ENCODE data around the gene LOXHD1. TPM values are rescaled to one million over a fixed set of nuclear protein-coding genes. Genes with fewer than 3 reads are reported as not detected.

Gene LOXHD1
- total RNA-seq, 2 experiments from 2014 or later, result not detected

DNA sequence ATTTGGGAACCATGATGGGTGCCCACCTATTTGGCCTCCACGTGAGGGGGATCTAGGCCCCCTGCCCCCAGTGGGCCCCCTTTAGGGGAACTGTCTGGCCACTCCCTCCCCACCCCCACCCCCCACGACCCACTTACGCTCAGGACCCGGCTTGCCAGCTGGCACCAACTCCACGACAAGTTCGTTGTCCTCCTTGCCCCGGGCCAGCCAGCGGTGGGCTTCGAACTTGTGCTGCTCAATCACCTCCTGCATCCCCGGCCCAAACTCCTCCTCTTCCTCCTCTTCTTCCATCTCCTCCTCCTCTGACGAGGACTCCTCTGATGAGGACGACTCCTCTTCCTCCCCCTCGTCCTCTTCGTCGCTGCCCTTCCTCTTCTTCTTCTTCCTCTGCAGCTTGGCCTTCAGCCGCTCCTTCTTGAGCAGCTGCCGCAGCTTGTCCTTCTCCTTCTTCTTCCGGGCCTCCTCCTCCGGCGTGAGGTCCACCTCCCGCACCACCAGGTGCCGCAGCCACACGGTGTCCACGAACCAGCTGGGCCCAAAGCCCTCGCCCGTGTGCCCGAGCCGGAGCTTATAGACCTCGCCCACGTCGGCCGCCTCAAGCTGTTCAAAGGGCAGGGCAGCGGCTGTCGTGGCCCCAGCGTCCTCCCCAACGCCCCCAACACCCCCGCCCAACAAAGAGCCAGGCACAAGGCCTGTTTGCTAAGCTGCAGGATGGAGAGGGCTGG, 96.9 kb downstream of the LOXHD1 start:
- Mint-ChIP-seq H3K4me1 (no peaks in the 10 kb centered on the region), H3K9me3 (no peaks in the 10 kb centered on the region), H3K27ac (no peak overlapping the region), H3K36me3 (ENCODE audit: low read depth) (no peaks in the 10 kb centered on the region), H3K4me3 (no peak overlapping the region), H3K27me3 (peaks cover 3% of the 10 kb centered on the region)
- POLR2A ChIA-PET, result no interaction called here
- no peak for DNase-seq
- CTCF ChIA-PET, result no interaction called here

DNA sequence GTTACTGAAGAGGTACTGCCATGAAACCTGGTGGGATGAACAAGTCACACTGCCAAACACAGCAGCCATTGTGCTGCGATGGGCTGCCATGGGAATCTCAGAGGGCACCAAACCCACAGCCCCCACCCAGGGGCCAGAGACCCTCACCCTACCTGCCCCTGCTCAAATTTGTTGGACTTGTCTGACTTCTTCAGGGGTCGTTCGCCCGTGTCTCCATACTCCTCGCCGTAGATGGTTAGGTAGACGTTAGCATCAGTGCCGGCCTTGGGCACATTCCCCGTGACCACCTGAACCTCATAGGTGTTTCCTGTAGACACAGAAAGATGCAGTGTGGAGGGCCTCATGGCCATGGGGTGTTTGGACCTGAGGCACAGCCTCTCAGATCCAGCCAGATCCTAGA, 97.7 kb downstream of the LOXHD1 start:
- ChIA-PET POLR2A (no interaction called here), CTCF (interaction anchor here (0.9 kb wide), 1 partner anchor 99 kb away, joined by 3 read pairs; no protein-coding TSS in a partner anchor)

DNA sequence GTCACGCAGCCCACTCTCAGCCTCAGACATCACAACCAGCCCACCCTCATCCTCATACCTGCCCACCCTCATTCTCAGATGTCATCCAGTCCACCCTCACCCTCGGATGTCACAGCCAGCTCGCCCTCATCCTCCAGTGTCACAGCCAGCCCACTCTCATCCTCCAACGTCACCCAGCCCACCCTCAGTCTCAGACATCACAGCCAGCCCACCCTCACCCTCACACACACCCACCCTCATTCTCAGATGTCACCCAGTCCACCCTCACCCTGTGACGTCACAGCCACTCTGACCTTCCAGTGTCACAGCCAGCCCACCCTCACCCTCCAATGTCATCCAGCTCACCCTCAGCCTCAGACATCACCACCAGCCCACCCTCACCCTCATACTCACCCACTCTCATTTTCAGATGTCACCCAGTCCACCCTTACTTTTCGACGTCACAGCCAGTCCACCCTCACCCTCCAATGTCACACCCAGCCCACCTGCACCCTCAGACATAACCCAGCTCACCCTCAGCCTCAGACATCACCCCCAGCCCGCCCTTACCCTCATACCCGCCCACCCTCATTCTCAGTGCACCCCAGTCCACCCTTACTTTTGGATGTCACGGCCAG, 100.3 kb downstream of the LOXHD1 start:
- POLR2A ChIA-PET, result no interaction called here
- Mint-ChIP-seq H3K36me3 (ENCODE audit: low read depth) (no peaks in the 10 kb centered on the region), H3K27ac (no peak overlapping the region), H3K27me3 (no peaks in the 10 kb centered on the region), H3K4me3 (no peak overlapping the region), H3K4me1 (no peaks in the 10 kb centered on the region), H3K9me3 (no peaks in the 10 kb centered on the region)
- no peak for DNase-seq
- CTCF ChIA-PET, result interaction anchor here (0.8 kb wide), 1 partner anchor 139 kb away, joined by 3 read pairs; no protein-coding TSS in a partner anchor

More for the DNA sequence above, 97.7 kb downstream of the LOXHD1 start:
- DNase-seq, result no peak
- no peaks in the 10 kb centered on the region for H3K4me1 Mint-ChIP-seq
- no peaks in the 10 kb centered on the region for H3K9me3 Mint-ChIP-seq
- H3K36me3 Mint-ChIP-seq (ENCODE audit: low read depth), result no peaks in the 10 kb centered on the region
- H3K4me3 Mint-ChIP-seq, result no peak overlapping the region
- H3K27me3 Mint-ChIP-seq, result peaks cover 3% of the 10 kb centered on the region
- no peak overlapping the region for H3K27ac Mint-ChIP-seq

DNA sequence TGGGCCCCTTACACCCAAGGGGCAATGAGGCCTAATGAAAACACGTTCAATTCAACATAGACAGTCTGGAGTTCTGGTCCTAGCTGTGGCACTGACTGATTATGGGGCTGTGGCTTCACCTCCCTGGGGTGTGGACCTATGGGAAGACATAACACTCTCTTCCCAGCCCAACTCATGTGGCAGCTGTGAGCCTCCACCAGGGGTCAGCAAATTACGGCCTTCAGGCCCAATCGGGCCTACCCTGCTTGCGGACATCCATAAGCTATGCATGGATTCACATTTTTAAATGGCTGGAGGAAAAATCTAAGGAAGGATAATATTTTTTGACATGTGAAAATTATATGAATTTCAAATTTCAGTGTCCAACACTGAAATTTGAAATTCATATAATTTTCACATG, 101.3 kb downstream of the LOXHD1 start:
- Mint-ChIP-seq H3K9me3 (no peaks in the 10 kb centered on the region), H3K4me1 (no peaks in the 10 kb centered on the region), H3K27ac (no peak overlapping the region), H3K36me3 (ENCODE audit: low read depth) (no peaks in the 10 kb centered on the region), H3K27me3 (no peaks in the 10 kb centered on the region), H3K4me3 (no peak overlapping the region)
- ChIA-PET CTCF (interaction anchor here (0.8 to 3.1 kb wide), 3 partner anchors 67 to 140 kb away, joined by 3 to 16 read pairs (median 7); no protein-coding TSS in a partner anchor), POLR2A (no interaction called here)
- no peak for DNase-seq

DNA sequence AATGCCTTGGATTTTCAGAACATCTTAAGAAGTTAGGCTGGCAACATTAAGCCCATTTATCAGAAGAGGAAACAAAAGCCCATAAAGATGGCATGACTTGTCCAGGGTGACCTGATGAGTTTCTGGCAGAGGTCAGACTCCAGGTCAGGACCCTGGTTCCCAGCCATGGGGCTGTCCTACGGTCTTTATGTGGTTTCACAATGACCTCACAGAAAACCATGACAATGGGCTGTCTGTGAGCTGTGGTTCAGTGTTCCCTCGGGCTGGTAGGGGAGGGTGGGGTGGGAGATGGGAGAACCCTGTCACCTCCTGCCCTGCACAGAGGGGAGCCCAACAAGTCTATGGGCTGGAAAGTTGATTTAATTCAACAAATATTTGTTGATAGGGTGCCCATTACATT, 101.8 kb downstream of the LOXHD1 start:
- CTCF ChIA-PET, result interaction anchor here (1.7 to 3.1 kb wide), 2 partner anchors 68 to 103 kb away, joined by 7 to 16 read pairs; no protein-coding TSS in a partner anchor

DNA sequence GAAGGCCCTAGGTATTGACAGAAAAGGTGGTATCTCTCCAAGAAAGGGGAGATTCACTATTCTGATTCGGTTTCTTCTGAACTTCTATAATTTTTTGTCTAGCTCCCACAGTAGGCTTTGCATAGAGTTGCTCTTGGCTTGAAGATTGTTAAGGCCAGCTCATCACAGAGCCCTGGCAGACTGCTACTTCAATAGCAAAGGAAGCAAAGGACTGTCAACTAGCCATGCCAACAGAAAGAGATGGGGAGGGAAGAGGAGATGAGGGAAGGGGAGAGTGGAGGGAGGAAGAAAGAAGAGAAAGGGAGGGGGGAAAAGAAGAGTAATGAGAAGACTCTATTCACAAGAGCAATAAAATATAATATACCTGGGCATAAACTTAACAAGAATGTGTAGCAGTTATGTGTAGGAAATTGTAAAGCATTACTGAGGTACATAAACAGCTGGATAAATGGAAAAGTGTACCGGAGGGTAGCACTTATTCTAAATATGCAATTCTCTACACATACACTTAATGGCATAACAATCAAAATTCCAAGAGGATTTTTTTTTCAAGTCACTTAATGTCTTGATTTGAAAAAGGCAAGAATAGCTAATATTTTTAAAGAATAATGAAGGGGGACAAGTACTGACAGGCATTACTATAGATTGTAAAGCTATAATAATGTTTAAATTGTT, 102.5 kb downstream of the LOXHD1 start:
- ChIA-PET POLR2A (no interaction called here), CTCF (interaction anchor here (0.7 to 3.1 kb wide), 4 partner anchors 69 to 1504 kb away, joined by 3 to 16 read pairs (median 5); no protein-coding TSS in a partner anchor)
- H3K36me3 Mint-ChIP-seq (ENCODE audit: low read depth), result no peaks in the 10 kb centered on the region
- H3K9me3 Mint-ChIP-seq, result no peaks in the 10 kb centered on the region
- H3K27ac Mint-ChIP-seq, result no peak overlapping the region
- no peak overlapping the region for H3K4me3 Mint-ChIP-seq
- no peaks in the 10 kb centered on the region for H3K4me1 Mint-ChIP-seq
- no peak for DNase-seq
- H3K27me3 Mint-ChIP-seq, result no peaks in the 10 kb centered on the region

More for the DNA sequence above, 101.8 kb downstream of the LOXHD1 start:
- Mint-ChIP-seq H3K27ac (no peak overlapping the region), H3K9me3 (no peaks in the 10 kb centered on the region), H3K36me3 (ENCODE audit: low read depth) (no peaks in the 10 kb centered on the region), H3K27me3 (no peaks in the 10 kb centered on the region), H3K4me1 (no peaks in the 10 kb centered on the region), H3K4me3 (no peak overlapping the region)
- POLR2A ChIA-PET, result no interaction called here
- DNase-seq, result no peak

DNA sequence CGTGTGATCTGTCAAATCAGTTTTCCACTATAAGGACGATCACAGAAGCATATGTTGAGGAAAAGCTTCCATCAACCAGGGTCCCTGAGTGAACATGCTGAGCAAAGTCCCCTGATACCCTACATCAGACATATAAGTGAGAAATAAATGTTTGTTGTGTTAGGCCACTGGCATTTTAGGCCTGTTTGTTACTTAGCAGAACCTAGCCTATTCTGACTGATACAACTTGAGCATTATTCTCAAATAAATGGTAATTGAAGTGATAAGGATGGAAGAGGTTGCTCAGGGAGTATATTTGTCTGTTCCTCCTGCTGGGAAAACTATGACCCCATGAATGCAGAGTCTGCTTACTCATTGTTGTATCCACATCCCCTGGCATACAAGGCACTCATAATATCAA, 106.4 kb downstream of the LOXHD1 start:
- H3K27ac Mint-ChIP-seq, result no peak overlapping the region
- POLR2A ChIA-PET, result no interaction called here
- H3K36me3 Mint-ChIP-seq (ENCODE audit: low read depth), result no peaks in the 10 kb centered on the region
- no peaks in the 10 kb centered on the region for H3K27me3 Mint-ChIP-seq
- H3K9me3 Mint-ChIP-seq, result no peaks in the 10 kb centered on the region
- DNase-seq, result no peak
- no peaks in the 10 kb centered on the region for H3K4me1 Mint-ChIP-seq
- CTCF ChIA-PET, result no interaction called here
- no peak overlapping the region for H3K4me3 Mint-ChIP-seq

DNA sequence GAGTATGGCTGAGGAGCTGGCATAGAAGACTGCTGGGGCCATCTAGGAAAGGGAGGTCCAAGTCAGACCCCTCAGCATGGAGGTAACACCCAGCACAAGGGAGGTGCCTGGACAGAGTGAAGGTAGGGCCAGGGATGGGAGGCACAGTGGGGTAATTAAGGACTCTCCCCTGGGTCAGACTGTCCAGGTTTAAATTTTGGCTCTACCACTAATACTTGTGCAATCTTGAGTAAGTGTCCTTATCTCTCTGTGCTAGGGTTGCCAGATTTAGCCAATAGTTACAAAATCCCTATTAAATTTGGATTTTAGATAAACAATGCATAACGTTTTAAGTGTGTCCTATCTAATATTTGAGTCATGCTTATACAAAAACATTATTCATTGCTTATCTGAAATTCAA, 109.5 kb downstream of the LOXHD1 start:
- ChIA-PET POLR2A (no interaction called here), CTCF (no interaction called here)
- no peaks in the 10 kb centered on the region for H3K27me3 Mint-ChIP-seq

DNA sequence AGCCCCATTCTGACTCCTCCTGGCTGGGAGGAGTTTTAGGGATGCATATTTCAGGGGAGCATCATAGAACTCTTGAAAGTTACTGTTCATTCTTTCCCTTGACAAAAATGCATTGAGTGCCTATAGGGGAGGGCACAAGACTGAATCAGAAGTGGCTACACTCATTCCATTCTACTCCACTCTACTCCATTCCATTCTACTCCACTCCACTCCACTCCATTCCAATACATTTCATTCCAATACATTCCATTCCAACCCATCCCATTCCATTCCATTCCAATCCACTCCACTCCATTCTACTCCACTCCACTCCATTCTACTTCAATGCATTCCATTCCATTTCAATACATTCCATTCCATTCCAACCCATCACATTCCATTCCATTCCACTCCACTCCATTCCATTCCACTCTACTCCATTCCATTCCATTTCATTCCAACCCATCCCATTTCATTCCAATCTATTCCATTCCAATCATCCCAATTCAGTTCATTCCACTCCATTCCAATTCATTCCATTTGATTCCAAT, 110.8 kb downstream of the LOXHD1 start:
- Mint-ChIP-seq H3K4me3 (no peak overlapping the region), H3K27ac (no peak overlapping the region), H3K9me3 (no peaks in the 10 kb centered on the region), H3K36me3 (ENCODE audit: low read depth) (no peaks in the 10 kb centered on the region), H3K27me3 (no peaks in the 10 kb centered on the region), H3K4me1 (no peaks in the 10 kb centered on the region)
- POLR2A ChIA-PET, result no interaction called here
- DNase-seq, result no peak
- CTCF ChIA-PET, result no interaction called here

More for the DNA sequence above, 109.5 kb downstream of the LOXHD1 start:
- H3K27ac Mint-ChIP-seq, result no peak overlapping the region
- no peaks in the 10 kb centered on the region for H3K9me3 Mint-ChIP-seq
- H3K4me1 Mint-ChIP-seq, result no peaks in the 10 kb centered on the region
- no peak for DNase-seq
- no peaks in the 10 kb centered on the region for H3K36me3 Mint-ChIP-seq (ENCODE audit: low read depth)
- no peak overlapping the region for H3K4me3 Mint-ChIP-seq

DNA sequence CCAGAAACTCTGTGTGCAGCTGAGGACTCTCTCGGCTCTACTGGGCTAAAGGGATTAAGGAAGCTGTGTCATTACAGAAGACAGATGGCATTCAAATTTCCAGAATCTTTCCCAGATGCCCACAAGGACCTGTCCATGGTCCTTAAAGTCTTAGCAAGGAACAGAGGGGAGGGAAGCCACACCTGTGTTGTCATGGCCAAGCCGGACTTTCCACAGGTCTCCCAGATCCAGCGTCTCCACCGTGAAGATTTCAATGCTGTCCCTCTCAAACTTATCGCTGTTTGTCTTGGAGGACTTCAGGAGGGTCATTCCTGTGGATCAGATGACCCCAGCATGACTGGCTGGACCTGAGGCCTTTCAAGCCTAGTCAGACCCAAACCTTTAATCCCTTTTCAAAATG, 114.5 kb downstream of the LOXHD1 start:
- no peak for DNase-seq
- ChIA-PET CTCF (interaction anchor here (1.7 kb wide), 1 partner anchor 115 kb away, joined by 4 read pairs; no protein-coding TSS in a partner anchor), POLR2A (no interaction called here)
- Mint-ChIP-seq H3K36me3 (ENCODE audit: low read depth) (no peaks in the 10 kb centered on the region), H3K9me3 (no peaks in the 10 kb centered on the region), H3K4me3 (no peak overlapping the region), H3K27me3 (no peaks in the 10 kb centered on the region), H3K27ac (no peak overlapping the region), H3K4me1 (no peaks in the 10 kb centered on the region)

DNA sequence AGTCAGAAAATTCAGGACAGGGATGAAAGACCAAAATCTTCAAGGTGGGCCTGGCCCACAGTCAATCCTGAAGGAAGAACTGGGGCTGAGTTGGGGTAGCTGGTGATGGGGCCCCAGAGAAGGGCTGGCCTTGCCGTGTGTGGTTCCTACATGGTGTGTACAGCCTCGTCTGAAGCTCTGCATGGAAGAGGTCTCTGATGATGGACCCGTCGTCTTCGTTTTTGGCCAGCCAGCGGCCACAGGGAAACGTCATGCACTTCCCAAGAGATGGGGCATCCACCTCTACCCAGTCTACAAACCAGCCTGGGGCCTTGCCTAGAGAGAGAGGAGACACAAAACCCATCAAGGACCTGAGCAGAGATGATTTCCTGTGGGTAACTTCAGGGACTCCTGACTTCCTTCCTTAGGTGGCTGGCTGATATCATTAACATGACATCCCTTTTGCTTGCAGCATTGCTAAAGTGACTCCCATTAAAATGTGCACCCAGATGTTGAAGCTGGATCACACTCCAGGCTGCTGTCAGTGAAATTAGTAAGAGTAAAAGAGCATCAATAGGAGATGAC, 115.3 kb downstream of the LOXHD1 start:
- DNase-seq, result no peak
- Mint-ChIP-seq H3K4me1 (no peaks in the 10 kb centered on the region), H3K36me3 (ENCODE audit: low read depth) (no peaks in the 10 kb centered on the region), H3K9me3 (no peaks in the 10 kb centered on the region), H3K4me3 (no peak overlapping the region), H3K27me3 (no peaks in the 10 kb centered on the region), H3K27ac (no peak overlapping the region)
- CTCF ChIA-PET, result interaction anchor here (1.7 kb wide), 1 partner anchor 116 kb away, joined by 4 read pairs; no protein-coding TSS in a partner anchor
- POLR2A ChIA-PET, result no interaction called here

DNA sequence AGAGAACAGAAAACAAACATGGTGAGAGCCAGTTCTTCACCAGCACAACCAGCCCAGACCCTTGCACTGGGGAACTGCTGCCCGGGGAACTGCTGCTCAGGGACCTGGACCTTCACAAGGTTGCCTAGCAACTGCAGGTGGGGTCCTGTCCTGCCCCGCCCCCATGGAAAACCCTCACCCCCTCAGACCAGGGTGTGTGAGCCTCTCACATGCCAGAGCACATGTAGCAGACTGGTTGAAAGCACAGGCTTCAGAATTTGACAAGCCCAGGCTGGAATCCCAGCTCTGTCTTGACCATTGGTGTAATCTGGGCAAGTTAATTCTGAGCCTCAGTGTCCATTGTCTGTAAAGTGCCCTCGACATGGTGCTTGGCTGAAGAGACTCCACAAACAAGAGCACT, 118.6 kb downstream of the LOXHD1 start:
- ChIA-PET POLR2A (no interaction called here), CTCF (no interaction called here)
- DNase-seq, result no peak
- no peaks in the 10 kb centered on the region for H3K36me3 Mint-ChIP-seq (ENCODE audit: low read depth)
- H3K4me3 Mint-ChIP-seq, result no peak overlapping the region
- no peak overlapping the region for H3K27ac Mint-ChIP-seq
- H3K9me3 Mint-ChIP-seq, result no peaks in the 10 kb centered on the region
- no peaks in the 10 kb centered on the region for H3K4me1 Mint-ChIP-seq
- H3K27me3 Mint-ChIP-seq, result no peaks in the 10 kb centered on the region

DNA sequence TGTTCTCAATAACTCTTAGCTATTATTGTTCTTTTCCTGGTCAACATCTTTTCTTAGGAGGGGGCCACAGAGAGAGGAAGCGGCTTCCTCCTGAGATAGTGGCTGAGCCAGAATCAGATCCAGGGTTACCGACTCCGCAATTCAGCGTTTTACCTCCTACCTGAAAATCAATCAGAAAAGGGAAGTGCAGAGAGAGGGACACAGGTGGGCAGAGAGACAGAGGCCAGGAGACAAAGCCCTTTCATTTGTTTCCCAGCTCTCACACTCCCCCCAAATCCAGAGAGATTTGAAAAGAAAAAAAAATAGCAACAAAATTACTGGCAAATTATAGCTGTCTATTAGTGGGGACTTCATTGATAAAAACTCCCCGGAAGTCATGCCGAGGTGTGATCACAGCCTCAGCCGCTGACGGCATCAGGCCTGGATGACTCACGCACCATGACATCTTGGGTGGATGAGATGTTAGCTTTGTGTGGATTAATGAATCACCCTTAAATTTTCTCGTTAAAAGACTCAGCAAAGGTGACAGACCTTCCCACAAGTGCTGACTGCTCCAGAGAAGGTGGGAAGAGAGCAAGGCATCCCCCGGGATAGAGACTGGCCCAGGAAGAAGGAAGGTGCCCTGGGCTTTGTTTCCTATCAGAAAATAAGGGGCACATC, 120.7 kb downstream of the LOXHD1 start:
- Mint-ChIP-seq H3K27me3 (peaks cover 4% of the 10 kb centered on the region), H3K4me1 (no peaks in the 10 kb centered on the region), H3K27ac (no peak overlapping the region), H3K36me3 (ENCODE audit: low read depth) (no peaks in the 10 kb centered on the region), H3K9me3 (no peaks in the 10 kb centered on the region), H3K4me3 (no peak overlapping the region)
- ChIA-PET POLR2A (no interaction called here), CTCF (no interaction called here)
- no peak for DNase-seq
